Lower leg skin (tissue), 4 donors: ENCODE results near the gene FGF12. TPM values are rescaled to one million over a fixed set of nuclear protein-coding genes. Genes with fewer than 3 reads are reported as not detected.

Source experiments
- DNase-seq, 2 donors: peaks; one replicate each; pipeline ENCODE4 v3.0.0-alpha.2; 2019; ENCODE audit warnings: low spot score in 2 of 2
- H3K4me3 ChIP-seq: fragments of 200-600 bp; sonication (generic); 2 replicates; pipeline ENCODE4 v1.5.1; 2017; ENCODE audit warnings: mild to moderate bottlenecking, low read depth; ENCODE audit not compliant: poor library complexity, severe bottlenecking
- POLR2A ChIP-seq, 2 donors: fragments of 450-650 bp; IDR thresholded peaks; one replicate each; pipeline ENCODE4 v1.6.1; 2016 to 2017; ENCODE audit warnings: antibody characterized with exemption in 2 of 2, mild to moderate bottlenecking in 1 of 2, moderate library complexity in 1 of 2
- WGBS, 2 donors: methylation state at CpG; one replicate each; pipeline ENCODE4 v1.1.5; 2018; 5-methylcytosine and 5-hydroxymethylcytosine counted together
- intact Hi-C: fragments of 100-400 bp; cut with DNase I; formaldehyde crosslinking; loops from one replicate; pipeline ENCODE4 v1.15.0; 2023; ENCODE audit warnings: low total_unique reads
- total RNA-seq, 4 donors: library from RNA; depleted of rRNA; stranded (reverse); fragments of >200 nt; gene quantifications; one replicate each; pipeline ENCODE4 v1.1.0, GENCODE V29; 2016
- TF ChIP-seq, protein P1 (sequence below), 3 donors: fragments of 450-650 bp; IDR thresholded peaks; one replicate each; pipeline ENCODE4 v1.5.1; 2016; ENCODE audit warnings: antibody characterized with exemption in 3 of 3, mild to moderate bottlenecking in 3 of 3, moderate library complexity in 2 of 3

The FGF12 gene
- total RNA-seq, 4 donors from 2014 or later, result 0.05 to 0.45 (median 0.19) TPM; not detected in 1

DNA sequence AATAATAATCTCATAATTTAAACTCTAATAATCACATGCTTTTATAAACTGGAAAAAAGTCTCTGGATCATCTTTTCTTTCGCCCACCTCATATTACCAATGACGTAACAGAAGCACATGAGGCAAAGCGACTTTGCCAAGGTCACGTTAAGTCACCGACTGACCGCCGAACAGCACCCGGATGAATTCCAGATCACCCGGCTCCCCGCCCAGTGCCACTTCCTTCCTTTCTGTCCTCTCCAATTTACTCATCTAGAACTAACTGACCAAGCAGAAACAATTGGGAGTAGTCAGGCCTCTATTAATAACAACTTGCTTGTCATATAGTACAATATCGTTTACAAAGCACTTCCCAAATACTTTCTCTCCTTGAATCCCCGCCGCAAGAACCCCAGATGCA is 21.1 kb downstream of the FGF12 start:
- no peak overlapping the region for H3K4me3 ChIP-seq
- DNase-seq, result no peak
- TF ChIP-seq, protein P1, sequence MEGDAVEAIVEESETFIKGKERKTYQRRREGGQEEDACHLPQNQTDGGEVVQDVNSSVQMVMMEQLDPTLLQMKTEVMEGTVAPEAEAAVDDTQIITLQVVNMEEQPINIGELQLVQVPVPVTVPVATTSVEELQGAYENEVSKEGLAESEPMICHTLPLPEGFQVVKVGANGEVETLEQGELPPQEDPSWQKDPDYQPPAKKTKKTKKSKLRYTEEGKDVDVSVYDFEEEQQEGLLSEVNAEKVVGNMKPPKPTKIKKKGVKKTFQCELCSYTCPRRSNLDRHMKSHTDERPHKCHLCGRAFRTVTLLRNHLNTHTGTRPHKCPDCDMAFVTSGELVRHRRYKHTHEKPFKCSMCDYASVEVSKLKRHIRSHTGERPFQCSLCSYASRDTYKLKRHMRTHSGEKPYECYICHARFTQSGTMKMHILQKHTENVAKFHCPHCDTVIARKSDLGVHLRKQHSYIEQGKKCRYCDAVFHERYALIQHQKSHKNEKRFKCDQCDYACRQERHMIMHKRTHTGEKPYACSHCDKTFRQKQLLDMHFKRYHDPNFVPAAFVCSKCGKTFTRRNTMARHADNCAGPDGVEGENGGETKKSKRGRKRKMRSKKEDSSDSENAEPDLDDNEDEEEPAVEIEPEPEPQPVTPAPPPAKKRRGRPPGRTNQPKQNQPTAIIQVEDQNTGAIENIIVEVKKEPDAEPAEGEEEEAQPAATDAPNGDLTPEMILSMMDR (IDR thresholded peaks at IDR 0.05), result no peak
- TF ChIP-seq POLR2A (IDR thresholded peaks at IDR 0.05), result no peak
- intact Hi-C loops, result no loop called here
- WGBS, 2 donors, result 92% methylated on average over 13 of the region's 13 CpGs

DNA sequence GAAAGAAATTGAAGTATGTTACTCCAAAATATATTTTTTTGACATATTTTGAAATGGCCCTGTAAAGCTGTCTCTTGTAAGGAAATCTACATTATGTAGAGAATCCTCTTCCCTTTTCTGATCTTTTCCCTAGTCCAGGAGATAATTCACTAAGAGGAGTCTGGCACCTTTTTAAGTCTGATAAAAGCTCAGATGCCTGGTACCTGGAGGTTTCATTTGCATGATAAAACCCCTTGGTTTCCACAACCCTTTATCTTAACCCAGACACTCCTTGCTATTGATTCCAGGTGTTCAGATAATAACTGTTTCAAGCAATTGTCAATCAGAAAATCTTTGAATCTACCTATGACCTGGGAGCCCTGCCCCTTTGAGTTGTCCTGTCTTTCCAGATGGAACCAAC is 26.5 kb downstream of the FGF12 start:
- intact Hi-C loops, result no loop called here
- no peak for DNase-seq
- no peak for TF ChIP-seq POLR2A (IDR thresholded peaks at IDR 0.05)
- TF ChIP-seq, protein P1 (IDR thresholded peaks at IDR 0.05), result no peak
- no peak overlapping the region for H3K4me3 ChIP-seq

DNA sequence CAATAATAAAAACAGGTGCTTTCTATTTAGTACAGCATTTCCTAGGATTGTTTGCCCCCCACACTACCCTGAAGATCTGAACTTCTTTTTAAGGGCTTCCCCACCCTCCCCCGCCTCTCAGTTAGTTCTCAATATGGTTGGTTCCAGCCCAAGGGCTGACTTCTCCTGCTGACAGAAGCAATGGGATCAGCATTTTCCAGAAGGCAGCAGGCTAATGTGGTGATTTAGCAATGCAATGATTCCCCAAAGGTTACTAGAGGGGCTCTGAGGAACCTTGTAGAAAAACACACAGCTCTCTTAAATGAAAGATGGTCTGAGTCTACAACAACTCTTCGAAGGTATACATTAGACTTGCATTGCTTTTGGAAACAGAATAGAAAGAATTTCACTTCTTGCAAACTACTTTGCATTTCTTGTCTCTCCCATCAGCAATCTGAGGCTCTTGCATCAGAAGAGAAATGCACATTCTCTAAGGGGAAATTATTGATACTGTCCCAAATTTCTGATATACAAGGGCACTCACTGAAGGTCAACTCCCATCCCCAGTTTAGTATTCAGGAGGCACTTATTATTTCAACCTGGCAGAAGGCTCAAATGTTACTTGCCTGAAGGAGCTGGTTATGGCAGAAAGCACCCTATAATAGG is 30.3 kb downstream of the FGF12 start:
- DNase-seq, result no peak
- 82 to 86% methylated on average over 2 of the region's 2 CpGs for WGBS, 2 donors
- intact Hi-C loops, result no loop called here
- H3K4me3 ChIP-seq, result no peak overlapping the region
- TF ChIP-seq POLR2A (IDR thresholded peaks at IDR 0.05), result no peak
- TF ChIP-seq, protein P1 (IDR thresholded peaks at IDR 0.05), result no peak

DNA sequence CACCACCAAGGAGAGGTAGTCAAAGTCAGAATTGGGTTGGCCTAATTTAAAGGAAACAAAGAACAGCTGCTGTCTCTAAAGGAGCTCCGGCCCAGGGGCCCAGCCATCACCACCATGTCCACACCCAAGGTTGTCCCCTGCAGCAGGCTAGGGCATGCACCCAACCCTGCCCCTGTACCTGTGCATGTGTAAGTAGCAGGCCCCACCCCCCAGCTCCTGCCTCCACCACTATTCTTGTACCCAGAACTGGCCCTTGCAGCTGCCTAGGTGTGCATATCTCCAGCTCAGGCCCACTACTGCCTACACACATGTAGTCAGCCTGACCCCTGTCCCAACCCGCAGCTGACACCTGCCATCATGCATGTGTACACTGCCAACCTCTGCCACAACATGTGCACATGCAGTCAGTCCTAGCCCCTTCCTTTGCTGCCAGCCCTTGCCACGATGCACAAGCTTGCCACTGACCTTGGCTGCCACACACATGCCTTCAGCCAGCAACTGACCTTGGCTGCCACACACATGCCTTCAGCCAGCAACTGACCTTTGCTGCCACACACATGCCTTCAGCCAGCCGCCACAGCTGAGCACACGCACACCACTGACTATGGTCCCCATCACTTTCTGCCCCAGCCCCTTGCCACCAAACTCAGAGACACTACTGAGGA is 39.7 kb downstream of the FGF12 start:
- WGBS, 2 donors, result 88 to 90% methylated on average over 5 of the region's 5 CpGs
- no peak overlapping the region for H3K4me3 ChIP-seq
- no peak for TF ChIP-seq POLR2A (IDR thresholded peaks at IDR 0.05)
- TF ChIP-seq, protein P1 (IDR thresholded peaks at IDR 0.05), result no peak
- DNase-seq, result no peak
- intact Hi-C loops, result no loop called here

DNA sequence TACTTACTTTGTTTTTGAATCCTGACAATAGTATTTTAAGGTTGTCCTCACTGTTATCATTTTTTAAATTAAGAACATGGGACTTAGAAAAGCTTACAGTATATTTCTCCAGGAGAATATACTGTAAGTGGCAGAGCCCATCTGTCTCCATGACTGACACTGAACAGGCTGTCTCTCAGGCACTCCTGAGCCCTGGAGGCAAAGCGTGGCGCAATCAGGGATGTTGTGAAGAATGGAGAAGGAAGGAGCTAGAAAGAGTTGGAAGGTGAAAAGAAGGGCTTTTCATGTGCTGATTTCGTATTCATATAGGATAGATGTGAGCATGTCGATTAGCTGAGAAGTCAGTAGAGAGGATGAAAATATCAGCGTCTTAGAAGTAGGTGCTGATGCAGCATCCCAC is 41.5 kb downstream of the FGF12 start:
- TF ChIP-seq POLR2A (IDR thresholded peaks at IDR 0.05), result no peak
- TF ChIP-seq, protein P1 (IDR thresholded peaks at IDR 0.05), result no peak

More for the DNA sequence above, 41.5 kb downstream of the FGF12 start:
- 75 to 77% methylated on average over 5 of the region's 5 CpGs for WGBS, 2 donors
- intact Hi-C loops, result no loop called here
- H3K4me3 ChIP-seq, result no peak overlapping the region
- no peak for DNase-seq
